HG03520 (cell line): ENCODE results near the gene ZNF574.

Experiments used
- ATAC-seq: cut with Tn5 transposase; IDR thresholded peaks from one replicate; pipeline ENCODE4 v1.9.1; 2021; ENCODE audit warnings: mild to moderate bottlenecking, moderate library complexity; ENCODE audit not compliant: unreplicated experiment

The ZNF574 gene

DNA sequence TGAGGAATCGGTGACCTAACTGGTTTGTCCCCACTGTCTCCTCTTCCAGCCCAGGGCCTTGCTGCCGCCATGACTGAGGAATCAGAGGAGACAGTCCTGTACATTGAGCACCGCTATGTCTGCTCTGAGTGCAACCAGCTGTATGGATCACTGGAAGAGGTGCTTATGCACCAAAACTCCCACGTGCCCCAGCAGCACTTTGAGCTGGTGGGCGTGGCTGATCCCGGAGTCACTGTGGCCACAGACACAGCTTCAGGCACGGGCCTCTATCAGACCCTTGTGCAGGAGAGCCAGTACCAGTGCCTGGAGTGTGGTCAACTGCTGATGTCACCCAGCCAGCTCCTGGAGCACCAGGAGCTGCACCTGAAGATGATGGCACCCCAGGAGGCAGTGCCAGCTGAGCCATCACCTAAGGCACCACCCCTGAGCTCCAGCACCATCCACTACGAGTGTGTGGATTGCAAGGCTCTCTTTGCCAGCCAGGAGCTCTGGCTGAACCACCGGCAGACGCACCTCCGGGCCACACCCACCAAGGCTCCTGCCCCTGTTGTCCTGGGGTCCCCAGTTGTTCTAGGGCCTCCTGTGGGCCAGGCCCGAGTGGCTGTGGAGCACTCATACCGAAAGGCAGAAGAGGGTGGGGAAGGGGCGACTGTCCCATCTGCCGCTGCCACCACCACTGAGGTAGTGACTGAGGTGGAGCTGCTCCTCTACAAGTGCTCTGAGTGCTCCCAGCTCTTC, 2.7 kb downstream of the ZNF574 start:
- no peak for ATAC-seq

DNA sequence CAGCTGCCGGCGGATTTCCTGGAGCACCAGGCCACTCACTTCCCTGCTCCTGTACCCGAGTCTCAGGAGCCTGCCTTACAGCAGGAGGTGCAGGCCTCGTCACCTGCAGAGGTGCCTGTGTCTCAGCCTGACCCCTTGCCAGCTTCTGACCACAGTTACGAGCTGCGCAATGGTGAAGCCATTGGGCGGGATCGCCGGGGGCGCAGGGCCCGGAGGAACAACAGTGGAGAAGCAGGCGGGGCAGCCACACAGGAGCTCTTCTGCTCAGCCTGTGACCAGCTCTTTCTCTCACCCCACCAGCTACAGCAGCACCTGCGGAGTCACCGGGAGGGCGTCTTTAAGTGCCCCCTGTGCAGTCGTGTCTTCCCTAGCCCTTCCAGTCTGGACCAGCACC, 3.3 kb downstream of the ZNF574 start:
- no peak for ATAC-seq

- no peak for ATAC-seq
Measured at GRCh38 chr19:42079886-42080763, 4.2 kb downstream of the ZNF574 start.

DNA sequence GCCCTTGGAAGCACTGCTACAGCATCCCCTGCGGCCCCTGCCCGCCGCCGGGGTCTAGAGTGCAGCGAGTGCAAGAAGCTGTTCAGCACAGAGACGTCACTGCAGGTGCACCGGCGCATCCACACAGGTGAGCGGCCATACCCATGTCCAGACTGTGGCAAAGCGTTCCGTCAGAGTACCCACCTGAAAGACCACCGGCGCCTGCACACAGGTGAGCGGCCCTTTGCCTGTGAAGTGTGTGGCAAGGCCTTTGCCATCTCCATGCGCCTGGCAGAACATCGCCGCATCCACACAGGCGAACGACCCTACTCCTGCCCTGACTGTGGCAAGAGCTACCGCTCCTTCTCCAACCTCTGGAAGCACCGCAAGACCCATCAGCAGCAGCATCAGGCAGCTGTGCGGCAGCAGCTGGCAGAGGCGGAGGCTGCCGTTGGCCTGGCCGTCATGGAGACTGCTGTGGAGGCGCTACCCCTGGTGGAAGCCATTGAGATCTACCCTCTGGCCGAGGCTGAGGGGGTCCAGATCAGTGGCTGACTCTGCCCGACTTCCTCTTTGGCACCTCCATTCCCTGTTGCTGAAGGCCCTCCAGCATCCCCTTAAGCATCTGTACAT, 4.9 kb downstream of the ZNF574 start:
- ATAC-seq, result no peak

- ATAC-seq, result no peak
Measured at GRCh38 chr19:42081584-42082203, 5.7 kb downstream of the ZNF574 start.

GRCh38 chr19:42083537-42083936, 7.6 kb downstream of the ZNF574 start:
- no peak for ATAC-seq

DNA sequence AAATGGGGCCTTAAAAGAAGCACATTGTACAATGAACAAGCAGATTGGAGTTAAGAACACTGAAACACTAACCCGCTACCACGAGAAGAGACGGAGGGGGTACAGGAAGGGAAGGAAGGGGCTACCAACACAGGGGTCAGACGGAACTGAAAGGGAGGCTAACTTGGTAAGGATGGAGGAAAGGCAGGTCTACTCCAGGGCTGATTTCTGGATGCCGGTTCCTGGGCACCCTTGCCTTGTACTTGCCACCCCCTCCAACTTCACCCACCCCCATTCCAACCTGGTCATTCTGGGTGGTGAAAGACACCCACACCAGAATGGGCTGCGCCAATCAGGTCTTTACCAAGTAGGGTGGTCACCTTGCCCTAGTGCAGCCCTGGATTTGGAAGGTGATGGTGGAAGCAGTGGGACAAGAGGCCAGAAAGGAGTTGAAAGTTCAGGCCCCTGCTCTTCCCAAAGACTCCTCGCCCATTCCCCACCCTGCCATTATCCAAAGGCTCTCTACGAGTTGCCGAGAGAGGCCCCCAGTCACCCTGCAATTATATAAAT, 10.3 kb downstream of the ZNF574 start:
- no peak for ATAC-seq

- no peak for ATAC-seq
Measured at GRCh38 chr19:42086770-42087550, 11.0 kb downstream of the ZNF574 start.

DNA sequence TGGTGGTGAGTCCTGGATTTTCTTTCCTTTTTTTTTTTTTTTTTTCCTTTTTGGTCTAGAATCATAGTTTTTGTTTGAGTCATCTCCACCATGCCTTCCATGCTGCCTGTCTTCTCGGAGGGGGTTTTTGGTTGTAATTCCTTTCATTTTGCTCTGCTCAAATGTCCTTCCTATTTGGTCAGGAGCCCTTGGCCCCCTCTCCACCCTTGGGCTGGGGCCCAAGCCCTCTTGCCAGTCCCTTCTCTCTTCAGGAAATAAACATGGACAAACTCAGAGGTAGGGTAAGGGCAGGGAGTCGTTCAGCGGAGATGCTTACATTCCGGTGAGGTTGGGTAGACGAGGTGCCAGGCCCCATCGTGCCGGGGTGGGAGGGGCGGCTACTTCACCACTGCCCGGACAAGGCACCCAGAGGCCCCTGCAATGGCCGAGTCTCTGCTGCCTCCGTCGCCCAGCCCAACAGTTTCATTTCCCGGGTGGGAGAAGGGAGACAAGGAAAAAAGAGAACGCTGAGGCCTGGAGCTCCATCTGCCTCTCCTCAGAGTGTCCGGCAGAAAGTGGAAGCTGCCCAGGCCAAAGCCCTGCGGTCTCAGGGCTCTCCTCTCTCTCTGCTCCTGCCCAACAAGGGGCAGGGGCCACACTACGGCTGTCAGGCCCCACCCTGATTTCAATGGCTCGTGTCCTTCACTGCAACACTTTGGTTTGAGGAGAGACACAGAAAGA, 12.7 kb downstream of the ZNF574 start:
- ATAC-seq, result no peak

GRCh38 chr19:42089191-42089750, 13.3 kb downstream of the ZNF574 start:
- no peak for ATAC-seq

- ATAC-seq, result no peak
Measured at GRCh38 chr19:42089772-42090171, 13.8 kb downstream of the ZNF574 start.

DNA sequence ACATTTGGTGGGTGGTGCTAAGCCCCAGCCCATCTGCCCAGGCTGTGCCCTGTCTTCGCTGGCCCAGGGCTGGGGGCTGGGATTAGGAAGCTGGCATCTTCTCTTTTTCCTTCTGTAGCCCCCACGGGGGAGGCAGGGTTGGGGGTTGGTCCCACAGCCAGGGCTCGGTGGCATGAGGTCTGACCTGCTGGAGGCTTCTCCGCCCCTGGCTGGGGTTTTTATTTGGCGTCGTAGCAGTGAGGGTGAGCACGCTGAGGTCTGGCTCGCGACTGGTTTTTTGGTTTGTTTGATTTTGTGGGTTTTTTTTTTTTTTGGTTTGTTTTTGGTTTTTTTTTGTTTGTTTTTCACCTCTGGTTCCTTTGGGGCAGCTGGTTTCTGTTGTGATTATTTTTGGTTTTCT, 14.7 kb downstream of the ZNF574 start:
- ATAC-seq, result no peak

DNA sequence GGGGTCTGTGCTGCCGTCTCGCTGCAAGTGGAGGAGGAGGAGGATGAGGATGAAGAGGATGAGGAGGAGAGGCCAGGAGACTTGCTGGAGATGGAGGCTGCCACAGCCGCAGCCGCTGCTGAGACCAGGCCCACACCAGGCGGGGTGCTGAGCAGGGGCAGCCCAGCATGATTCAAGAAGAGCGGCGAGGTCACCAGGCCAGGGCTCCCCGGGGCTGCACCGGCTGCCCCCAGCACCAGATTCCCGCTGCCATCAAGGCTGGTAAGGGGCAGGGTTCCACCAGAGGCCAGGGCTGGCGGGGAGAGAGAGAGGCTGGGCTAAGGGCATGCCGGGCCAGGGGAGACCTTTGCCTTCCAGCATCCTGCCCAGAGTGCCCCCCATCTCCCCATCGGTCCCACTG, 15.3 kb downstream of the ZNF574 start:
- no peak for ATAC-seq

- ATAC-seq, result no peak
Measured at GRCh38 chr19:42091742-42092141, 15.8 kb downstream of the ZNF574 start.

GRCh38 chr19:42092350-42092749, 16.4 kb downstream of the ZNF574 start:
- ATAC-seq, result no peak

DNA sequence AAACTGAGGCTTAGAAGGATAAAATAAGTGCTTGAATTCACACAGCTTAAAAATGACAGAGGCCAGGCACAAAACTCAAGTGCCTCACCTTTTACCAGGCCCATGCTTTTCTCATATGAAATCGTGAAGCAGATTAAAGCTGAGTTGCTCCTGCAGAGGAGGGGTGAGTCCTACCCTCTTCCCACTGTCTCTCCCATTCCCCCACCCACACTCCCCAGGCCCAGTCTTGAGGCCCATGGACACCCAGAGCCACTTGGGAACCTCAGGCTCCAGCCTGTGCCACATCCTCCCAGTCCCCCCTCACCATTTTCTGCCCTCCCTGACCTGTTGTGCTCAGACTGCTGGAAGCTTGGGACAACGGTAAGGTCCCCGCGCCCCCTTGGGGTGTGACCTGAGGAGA, 17.5 kb downstream of the ZNF574 start:
- ATAC-seq, result no peak

DNA sequence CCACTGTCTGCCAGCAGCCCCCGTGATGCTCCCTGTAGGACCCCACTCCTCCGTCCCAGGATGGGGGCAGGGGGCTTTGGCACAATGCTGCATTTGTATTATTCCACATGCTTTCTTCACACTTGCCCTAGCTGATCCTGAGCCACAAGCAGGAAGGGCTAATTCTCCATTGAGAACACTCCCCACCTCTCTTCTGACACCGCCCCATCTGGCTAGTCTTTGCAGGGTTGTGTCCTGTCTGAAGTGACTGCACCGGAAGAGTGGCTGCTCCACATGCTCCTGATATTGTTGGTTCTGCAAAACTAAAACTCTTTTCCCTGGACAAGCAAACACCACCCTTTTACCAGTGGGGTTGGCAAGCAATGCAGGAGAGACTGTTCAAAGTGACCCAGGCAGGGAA, 18.0 kb downstream of the ZNF574 start:
- no peak for ATAC-seq

- ATAC-seq, result no peak
Measured at GRCh38 chr19:42095142-42095813, 19.3 kb downstream of the ZNF574 start.

GRCh38 chr19:42095814-42096230, 19.9 kb downstream of the ZNF574 start:
- no peak for ATAC-seq
